NCI-H2196 (cell line): Measurements from ENCODE around the gene SNAPC4.
"Not testable (repeated sequence)": the region's sequence is repeated elsewhere in the genome, so short reads cannot be mapped to it uniquely, and the experiment has no call there.

Source experiments
- DNase-seq: peaks from one replicate; lab custom pipeline; 2025; ENCODE audit not compliant: unreplicated experiment; lab: John Stamatoyannopoulos, UW

The SNAPC4 gene

DNA sequence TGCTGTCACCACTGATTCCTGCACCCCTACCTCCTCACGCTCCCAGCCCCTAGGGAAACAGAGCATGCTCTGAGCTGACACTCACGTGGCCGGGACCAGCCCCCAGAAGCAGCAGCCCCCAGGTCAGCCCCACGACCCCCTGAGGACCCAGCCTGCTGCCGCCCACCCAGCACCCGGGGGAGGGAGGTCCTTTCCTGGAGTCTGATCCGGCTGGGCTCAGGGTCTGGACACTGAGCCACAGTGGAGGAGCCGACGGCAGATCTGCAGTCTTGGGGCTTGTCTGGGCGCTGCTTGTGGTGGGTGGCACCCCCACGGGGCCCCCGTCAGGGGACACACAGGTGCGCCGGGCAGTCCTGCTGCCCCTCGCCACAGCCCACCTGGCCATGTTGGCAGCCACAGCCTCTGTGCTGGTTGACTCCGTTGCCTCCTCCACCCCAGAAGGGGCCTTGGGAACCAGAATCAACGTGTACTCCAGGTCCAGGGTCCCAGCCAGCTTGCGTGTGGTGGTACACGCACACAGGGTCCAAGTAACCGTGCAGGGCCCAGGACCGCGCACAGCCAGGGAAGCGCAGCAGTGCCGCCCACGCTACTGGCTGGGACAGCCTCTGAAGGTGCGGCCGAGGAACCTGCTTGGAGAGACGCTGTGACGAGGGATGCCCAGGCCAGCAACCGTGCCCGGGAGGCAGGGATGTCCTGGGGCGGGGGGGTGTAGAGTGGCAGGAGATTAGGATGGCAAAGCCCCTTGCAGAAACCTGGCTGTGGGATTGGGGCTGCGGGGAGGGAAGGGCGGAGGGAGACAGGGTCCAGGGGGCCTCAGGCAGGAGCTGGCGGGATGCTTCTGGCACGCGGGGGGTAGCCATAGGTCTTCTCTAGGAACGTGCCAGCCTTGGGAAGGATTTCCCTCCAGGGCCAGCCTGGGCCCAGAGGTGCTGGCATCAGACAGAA lies 39.9 kb downstream of the SNAPC4 start:
- DNase-seq: no peak

DNA sequence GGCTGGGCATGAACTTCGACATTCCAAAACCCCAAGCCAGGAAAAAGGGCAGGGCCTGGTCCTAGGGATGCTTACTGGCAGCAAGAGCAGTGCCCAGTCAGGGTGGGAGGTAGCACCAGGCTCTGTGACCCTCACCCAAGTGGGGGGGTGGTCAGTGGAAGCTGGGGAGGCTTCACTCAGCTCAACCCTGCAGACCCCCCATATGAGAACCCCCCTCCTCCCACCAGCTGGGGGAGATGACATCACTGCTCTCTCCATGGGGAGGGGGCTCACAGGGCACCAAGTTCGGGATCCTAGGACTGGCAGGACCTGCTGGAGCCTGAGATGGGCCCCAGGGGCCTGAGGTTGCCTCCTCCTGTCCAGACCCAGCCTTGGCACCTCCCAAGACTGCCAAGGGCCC lies 41.1 kb downstream of the SNAPC4 start:
- DNase-seq: no peak

DNA sequence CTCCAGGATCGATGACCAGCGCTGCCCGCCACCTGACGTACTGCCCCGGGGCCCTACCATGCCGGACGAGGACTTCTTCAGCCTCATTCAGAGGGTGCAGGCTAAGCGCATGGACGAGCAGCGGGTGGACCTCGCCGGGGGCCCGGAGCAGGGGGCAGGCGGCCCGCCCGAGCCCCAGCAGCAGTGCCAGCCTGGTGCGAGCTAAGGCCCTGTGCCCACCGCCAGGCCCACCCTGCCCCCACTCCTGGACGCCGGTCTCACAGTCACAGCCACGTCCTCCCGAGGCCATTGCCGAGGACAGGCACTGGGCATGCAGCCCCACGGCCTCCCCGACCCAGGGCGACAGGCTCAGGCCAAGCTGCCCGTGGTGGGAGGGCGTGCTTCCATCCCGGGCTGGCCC lies 42.0 kb downstream of the SNAPC4 start:
- no peak for DNase-seq

GRCh38 chr9:136357202-136357725 lies 42.7 kb downstream of the SNAPC4 start:
- DNase-seq: no peak

GRCh38 chr9:136355616-136356557 lies 44.1 kb downstream of the SNAPC4 start:
- no peak for DNase-seq

- DNase-seq: no peak
Observed at GRCh38 chr9:136354592-136355085, 45.3 kb downstream of the SNAPC4 start.

GRCh38 chr9:136353757-136354488 lies 46.0 kb downstream of the SNAPC4 start:
- no peak for DNase-seq

DNA sequence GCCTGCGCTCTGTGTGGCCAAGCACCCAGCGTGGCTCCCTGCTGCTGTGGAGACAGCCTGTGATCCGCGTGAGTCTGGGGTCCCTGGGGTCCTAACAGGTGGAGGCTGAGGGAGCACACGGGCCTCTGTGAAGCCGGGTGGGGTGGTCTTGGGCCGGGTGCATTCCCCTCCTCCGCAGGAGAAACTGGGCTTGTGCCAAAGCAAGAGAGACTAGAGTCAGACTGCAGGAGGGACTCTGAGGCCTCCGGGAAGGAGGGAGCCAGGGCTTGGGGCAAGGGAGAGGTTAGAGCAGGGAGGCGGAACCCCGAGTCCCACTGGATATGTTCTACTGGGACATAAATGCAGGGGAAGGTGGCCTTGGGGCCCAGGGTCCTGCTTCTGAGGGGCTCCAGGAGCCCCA lies 46.9 kb downstream of the SNAPC4 start:
- no peak for DNase-seq

DNA sequence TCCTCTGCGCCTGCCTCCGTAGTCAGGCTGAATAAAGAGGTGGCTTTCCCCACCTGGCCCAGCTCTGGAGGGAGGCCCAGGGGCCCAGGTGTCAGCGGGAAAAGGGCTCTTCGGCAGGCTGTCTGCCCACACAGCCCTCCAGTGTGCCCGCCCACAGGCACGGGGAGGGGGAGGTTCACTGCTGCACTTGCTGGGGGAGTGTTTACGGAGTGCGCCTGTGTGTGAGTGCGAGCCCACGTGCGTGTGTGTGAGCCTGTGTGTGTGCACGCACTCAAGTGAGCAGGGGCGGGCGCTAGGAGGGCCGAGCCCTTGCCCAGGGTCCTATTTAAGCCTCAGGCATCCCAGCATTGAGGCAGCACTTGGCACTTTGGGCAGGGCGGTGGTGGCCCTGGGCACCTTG lies 47.3 kb downstream of the SNAPC4 start:
- no peak for DNase-seq

DNA sequence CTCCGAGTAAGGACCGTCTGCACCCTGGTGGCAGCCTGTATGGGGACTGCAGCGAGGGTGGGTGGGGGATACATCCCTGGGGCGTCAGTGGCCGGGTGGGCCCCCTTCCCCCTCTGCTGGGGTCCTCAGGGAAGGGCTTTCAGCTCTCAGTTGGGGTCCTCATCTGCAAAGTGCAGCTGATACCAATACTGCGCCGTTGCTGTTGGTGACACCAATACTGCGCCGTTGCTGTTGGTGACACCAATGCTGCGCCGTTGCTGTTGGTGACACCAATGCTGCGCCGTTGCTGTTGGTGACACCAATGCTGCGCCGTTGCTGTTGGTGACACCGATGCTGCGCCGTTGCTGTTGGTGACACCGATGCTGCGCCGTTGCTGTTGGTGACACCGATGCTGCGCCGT lies 48.1 kb downstream of the SNAPC4 start:
- DNase-seq: not testable (repeated sequence)

- no peak for DNase-seq
Observed at GRCh38 chr9:136351252-136351800, 48.6 kb downstream of the SNAPC4 start.
